H1 (cell line): Measurements from ENCODE around the gene TERC. TPM values are rescaled to one million over a fixed set of nuclear protein-coding genes. Genes with fewer than 3 reads are reported as not detected.

Source experiments
- ASH2L ChIP-seq: fragments of 200-600, 300-600 bp; sonication (generic); IDR thresholded peaks from one replicate; pipeline ENCODE4 v1.7.1; 2017; ENCODE audit warnings: low read length
- CEBPB ChIP-seq: IDR thresholded peaks from 2 replicates; pipeline ENCODE4 v1.6.1; 2012; ENCODE audit warnings: low read depth, low read length
- CHD1 ChIP-seq: IDR thresholded peaks from 2 replicates; pipeline ENCODE4 v1.6.1; 2012; ENCODE audit warnings: low read depth, low read length, improper control_type of control experiment
- EGR1 ChIP-seq: IDR thresholded peaks from 2 replicates; pipeline ENCODE4 v1.6.1; 2011; ENCODE audit warnings: low read depth, low read length, borderline replicate concordance
- GTF2F1 ChIP-seq: IDR thresholded peaks from 2 replicates; pipeline ENCODE4 v1.6.1; 2012; ENCODE audit warnings: low read depth, low read length, improper control_type of control experiment, borderline replicate concordance
- HDAC6 ChIP-seq: IDR thresholded peaks from one replicate; pipeline ENCODE4 v1.7.1; 2012; ENCODE audit warnings: low read depth, mild to moderate bottlenecking, inconsistent platforms, low read length, moderate library complexity
- KDM1A ChIP-seq: fragments of 200-600, 300-600 bp; sonication (generic); IDR thresholded peaks from 2 replicates; pipeline ENCODE4 v1.7.1; 2016; ENCODE audit warnings: mild to moderate bottlenecking, low read length, borderline replicate concordance
- MAFK ChIP-seq: IDR thresholded peaks from 2 replicates; pipeline ENCODE4 v1.6.1; 2012; ENCODE audit warnings: low read depth, mild to moderate bottlenecking, improper control_type of control experiment, low read length
- POU5F1 ChIP-seq: IDR thresholded peaks from 2 replicates; pipeline ENCODE4 v1.6.1; 2011; ENCODE audit warnings: low read depth, mild to moderate bottlenecking, low read length, moderate library complexity
- RNF2 ChIP-seq: fragments of 200-900, 300-1000 bp; sonication (generic); IDR thresholded peaks from 2 replicates; pipeline ENCODE4 v1.7.1; 2016; ENCODE audit warnings: borderline replicate concordance, low read depth, mild to moderate bottlenecking, antibody characterized with exemption, low read length; ENCODE audit not compliant: poor library complexity, severe bottlenecking; ENCODE audit errors: missing control alignments
- SIX5 ChIP-seq: IDR thresholded peaks from 2 replicates; pipeline ENCODE4 v1.6.1; 2011; ENCODE audit warnings: mild to moderate bottlenecking, low read depth, low read length
- SP2 ChIP-seq: IDR thresholded peaks from 2 replicates; pipeline ENCODE4 v1.6.1; 2012; ENCODE audit warnings: mild to moderate bottlenecking, low read length, inconsistent platforms
- SRF ChIP-seq: IDR thresholded peaks from 2 replicates; pipeline ENCODE4 v1.6.1; 2011; ENCODE audit warnings: mild to moderate bottlenecking, low read depth, low read length, moderate library complexity
- TBP ChIP-seq: IDR thresholded peaks from 2 replicates; pipeline ENCODE4 v1.6.1; 2011; ENCODE audit warnings: low read depth, low read length, improper control_type of control experiment
- TEAD4 ChIP-seq: IDR thresholded peaks from 2 replicates; pipeline ENCODE4 v1.6.1; 2012; ENCODE audit warnings: low read depth, low read length, inconsistent platforms, mixed read lengths
- YY1 ChIP-seq: IDR thresholded peaks from 2 replicates; pipeline ENCODE4 v1.6.1; 2011; ENCODE audit warnings: low read depth, mild to moderate bottlenecking, low read length
- ZNF274 ChIP-seq: IDR thresholded peaks from 2 replicates; pipeline ENCODE4 v1.7.0; 2012; ENCODE audit warnings: low read length, borderline replicate concordance; ENCODE audit errors: extremely low read depth
- polyA plus RNA-seq, 7 experiments: library from polyadenylated mRNA; depleted of rRNA in 3 of 7; stranded (reverse) in 5 of 7; unstranded in 2 of 7; fragments of >200 nt in 5 of 7; fragments of 200-250 nt in 2 of 7; gene quantifications; 1 replicate in 5 of 7; 2 replicates in 1 of 7; 4 replicates in 1 of 7; pipeline versions ENCODE4 v1.2.1 to v1.2.3, GENCODE V29; 2011 to 2013; ENCODE audit warnings: missing spikeins in 2 of 7, mixed read lengths in 2 of 7
- total RNA-seq: library from RNA; stranded (reverse); fragmentation: NEBNext Ultra II Directional; extraction: Animal tissue kit (Norgen Biotek cat#: 25700); gene quantifications from 2 replicates; pipeline ENCODE4 v1.2.1, GENCODE V29; 2021

The TERC gene
- total and polyA plus RNA-seq, 2 of the 8 experiments (the other 6 are each of a cell fraction or from before 2014, with no cell fraction given) = 2.3 to 17.0 TPM

DNA sequence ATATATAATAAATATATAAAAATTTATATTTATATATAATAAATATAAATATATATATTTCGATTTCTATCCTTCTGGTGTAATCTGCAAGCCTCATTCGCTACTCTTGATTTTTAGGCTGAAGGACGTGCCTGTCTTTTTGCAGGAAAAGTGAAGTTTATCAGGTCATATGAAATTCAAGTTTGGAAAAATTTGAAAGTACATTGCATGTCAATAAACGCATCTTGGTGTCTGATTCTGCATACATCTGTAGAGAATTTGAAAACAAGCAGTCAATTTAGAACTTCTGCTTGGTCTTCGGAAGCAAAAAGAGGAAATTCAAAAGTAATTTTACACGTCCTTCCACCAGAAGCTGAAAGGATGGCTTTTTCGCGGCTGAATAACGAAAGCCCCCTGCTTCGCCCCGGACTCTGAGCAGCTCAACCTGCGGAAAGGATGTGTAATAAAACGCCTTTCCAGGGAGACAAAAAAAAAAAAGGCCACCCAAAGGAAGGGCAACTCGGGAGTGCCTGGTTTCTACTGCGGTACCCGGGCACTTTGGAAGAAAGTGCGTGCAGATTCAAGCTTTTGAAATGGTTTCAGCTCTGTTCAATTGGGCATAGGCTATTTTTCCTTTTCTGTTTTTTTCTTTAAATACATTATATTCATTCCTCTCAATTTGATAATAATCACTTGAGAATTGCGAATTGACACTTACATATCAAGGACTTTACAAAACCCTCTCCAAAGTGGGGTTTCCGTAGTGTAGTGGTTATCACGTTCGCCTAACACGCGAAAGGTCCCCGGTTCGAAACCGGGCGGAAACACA lies 6.8 kb upstream of the TERC start (continued):
- TF ChIP-seq CHD1 = no peak
- no peak for TF ChIP-seq HDAC6
- no peak for TF ChIP-seq CEBPB
- no peak for TF ChIP-seq GTF2F1
- no peak for TF ChIP-seq SP2
- TF ChIP-seq KDM1A = no peak
- TF ChIP-seq RNF2 = no peak
- TF ChIP-seq YY1 = 0 out of 2 replicates have a peak, but pooled peaks have one; percentile 18
- no peak for TF ChIP-seq SIX5
- TF ChIP-seq EGR1 = no peak
- TF ChIP-seq MAFK = peak; percentile 70; the same call in 1 of the 2 replicates
- TF ChIP-seq ZNF274 = no peak
- peak; percentile 91 for TF ChIP-seq ASH2L
- no peak for TF ChIP-seq POU5F1
- no peak for TF ChIP-seq TEAD4
- TF ChIP-seq TBP = peak; percentile 99
- TF ChIP-seq SRF = no peak
